ENCODE results near the gene SPTBN5. TPM values are rescaled to one million over a fixed set of nuclear protein-coding genes. Genes with fewer than 3 reads are reported as not detected.

The SPTBN5 gene
- total RNA-seq, 1 experiment from 2014 or later = 2.5 TPM

GRCh38 chr15:41918506-41919126 lies 24.8 kb upstream of the SPTBN5 start:
- no peak overlapping the region for H3K27ac Mint-ChIP-seq (ENCODE audit: unreplicated experiment)
- POLR2A ChIA-PET = no interaction called here
- H3K27me3 Mint-ChIP-seq (ENCODE audit: insufficient read depth, unreplicated experiment) = no peaks in the 10 kb centered on the region
- H3K36me3 ChIP-seq (ENCODE audit: control insufficient read depth, insufficient read depth, low read length) = peaks cover 2% of the 10 kb centered on the region; the same call in 1 of the 2 replicates
- H3K4me3 Mint-ChIP-seq (ENCODE audit: unreplicated experiment) = no peak overlapping the region
- no peak for DNase-seq
- no peaks in the 10 kb centered on the region for H3K27me3 ChIP-seq (replicated peaks; ENCODE audit: control insufficient read depth, insufficient read depth, low read length)
- TF ChIP-seq CTCF (IDR thresholded peaks at IDR 0.05; ENCODE audit: insufficient read depth in 1 of 2, low read depth in 1 of 2, low read length in 1 of 2, severe bottlenecking in 1 of 2, unreplicated experiment in 1 of 2) = no peak
- peaks cover 30% of the 10 kb centered on the region for H3K4me1 Mint-ChIP-seq (ENCODE audit: low read depth, unreplicated experiment)
- H3K9me3 ChIP-seq = no peaks in the 10 kb centered on the region
- H3K9me3 Mint-ChIP-seq (ENCODE audit: unreplicated experiment) = no peaks in the 10 kb centered on the region
- H3K4me3 ChIP-seq (ENCODE audit: low read depth, low read length) = no peak overlapping the region
- CTCF ChIA-PET = no interaction called here
- H3K36me3 Mint-ChIP-seq (ENCODE audit: insufficient read depth, unreplicated experiment) = peaks cover 88% of the 10 kb centered on the region
- H3K4me1 ChIP-seq = peaks cover 24% of the 10 kb centered on the region
- intact Hi-C loops (cut with micrococcal nuclease; ENCODE audit: unreplicated experiment) = no loop called here
- BruUV-seq (replicated peaks) = no TSS peak

GRCh38 chr15:41917767-41918430 lies 24.0 kb upstream of the SPTBN5 start:
- ChIA-PET POLR2A (no interaction called here), CTCF (no interaction called here)
- BruUV-seq (replicated peaks) = no TSS peak
- Histone ChIP-seq H3K36me3 (ENCODE audit: control insufficient read depth, insufficient read depth, low read length) (peaks cover 2% of the 10 kb centered on the region; the same call in 1 of the 2 replicates), H3K4me1 (peaks cover 24% of the 10 kb centered on the region), H3K27me3 (replicated peaks; ENCODE audit: control insufficient read depth, insufficient read depth, low read length) (no peaks in the 10 kb centered on the region), H3K4me3 (ENCODE audit: low read depth, low read length) (no peak overlapping the region), H3K9me3 (no peaks in the 10 kb centered on the region)
- Mint-ChIP-seq H3K36me3 (ENCODE audit: insufficient read depth, unreplicated experiment) (peaks cover 94% of the 10 kb centered on the region), H3K27ac (ENCODE audit: unreplicated experiment) (no peak overlapping the region), H3K27me3 (ENCODE audit: insufficient read depth, unreplicated experiment) (no peaks in the 10 kb centered on the region), H3K4me1 (ENCODE audit: low read depth, unreplicated experiment) (peaks cover 24% of the 10 kb centered on the region), H3K4me3 (ENCODE audit: unreplicated experiment) (no peak overlapping the region), H3K9me3 (ENCODE audit: unreplicated experiment) (no peaks in the 10 kb centered on the region)
- no peak for DNase-seq
- TF ChIP-seq CTCF (IDR thresholded peaks at IDR 0.05; ENCODE audit: insufficient read depth in 1 of 2, low read depth in 1 of 2, low read length in 1 of 2, severe bottlenecking in 1 of 2, unreplicated experiment in 1 of 2) = no peak
- intact Hi-C loops (cut with micrococcal nuclease; ENCODE audit: unreplicated experiment) = no loop called here

GRCh38 chr15:41915255-41915994 lies 21.6 kb upstream of the SPTBN5 start:
- intact Hi-C loops (cut with micrococcal nuclease; ENCODE audit: unreplicated experiment) = no loop called here
- TF ChIP-seq CTCF (IDR thresholded peaks at IDR 0.05; ENCODE audit: insufficient read depth in 1 of 2, low read depth in 1 of 2, low read length in 1 of 2, severe bottlenecking in 1 of 2, unreplicated experiment in 1 of 2) = no peak
- no peaks in the 10 kb centered on the region for H3K9me3 ChIP-seq
- Mint-ChIP-seq H3K4me3 (ENCODE audit: unreplicated experiment) (no peak overlapping the region), H3K9me3 (ENCODE audit: unreplicated experiment) (no peaks in the 10 kb centered on the region), H3K27ac (ENCODE audit: unreplicated experiment) (no peak overlapping the region), H3K36me3 (ENCODE audit: insufficient read depth, unreplicated experiment) (peaks cover 94% of the 10 kb centered on the region), H3K4me1 (ENCODE audit: low read depth, unreplicated experiment) (peaks cover 3% of the 10 kb centered on the region), H3K27me3 (ENCODE audit: insufficient read depth, unreplicated experiment) (no peaks in the 10 kb centered on the region)
- no peaks in the 10 kb centered on the region for H3K27me3 ChIP-seq (replicated peaks; ENCODE audit: control insufficient read depth, insufficient read depth, low read length)
- BruUV-seq (replicated peaks) = no TSS peak
- DNase-seq = no peak
- ChIA-PET CTCF (interaction anchor here (1.0 kb wide), 1 partner anchor 11 kb away, joined by 4 read pairs; no protein-coding TSS in a partner anchor), POLR2A (no interaction called here)
- H3K4me3 ChIP-seq (ENCODE audit: low read depth, low read length) = no peak overlapping the region
- H3K4me1 ChIP-seq = peaks cover 6% of the 10 kb centered on the region; the same call in 1 of the 2 replicates
- peaks cover 2% of the 10 kb centered on the region; the same call in 1 of the 2 replicates for H3K36me3 ChIP-seq (ENCODE audit: control insufficient read depth, insufficient read depth, low read length)

Data from Caco-2 (cell line).